GM12878 (cell line): ENCODE results near the gene FGD6. TPM values are rescaled to one million over a fixed set of nuclear protein-coding genes. Genes with fewer than 3 reads are reported as not detected.

Experiments used
- ATAC-seq: fragments of 200-7000 bp; cut with Tn5 transposase; 3 replicates; pipeline ENCODE4 v1.9.1; 2020; ENCODE audit warnings: mild to moderate bottlenecking, moderate library complexity
- BruUV-seq: library from RNA; stranded (reverse); fragments of 400-500 nt; replicated peaks from 2 replicates; lab custom pipeline; 2021; lab: Mats Ljungman, UMichigan
- CTCF ChIA-PET: fragments of 300-600 bp; sonication (Branson Sonifier 250); formaldehyde crosslinking; extraction: SDS; loops from one replicate; lab custom pipeline; 2021; ENCODE audit warnings: inconsistent platforms; lab: Yijun Ruan, JAX
- POLR2A ChIA-PET: fragments of 350-600 bp; formaldehyde crosslinking; extraction: SDS; loops from one replicate; lab custom pipeline; 2021; ENCODE audit warnings: inconsistent platforms; lab: Charles Lee
- RAD21 ChIA-PET: fragments of 300-600 bp; sonication (Branson Sonifier 250); formaldehyde crosslinking; loops from one replicate; lab custom pipeline; 2023; ENCODE audit warnings: antibody characterized with exemption; ENCODE audit not compliant: unreplicated experiment; lab: Charles Lee
- SMC1A ChIA-PET: fragments of 300-600 bp; sonication (Branson Sonifier 250); formaldehyde crosslinking; loops from one replicate; lab custom pipeline; 2023; ENCODE audit not compliant: unreplicated experiment, uncharacterized antibody; lab: Charles Lee
- DNase-seq: peaks from one replicate; pipeline ENCODE4 v3.0.0-alpha.2; 2011; ENCODE audit warnings: low read depth, low spot score
- FAIRE-seq: peaks from 3 replicates; lab custom pipeline; 2011; peaks lifted over from hg19 to GRCh38; lab: Jason Lieb, UNC
- H2AFZ ChIP-seq: 2 replicates; pipeline ENCODE4 v1.6.0; 2011; ENCODE audit warnings: low read depth, low read length, control low read depth; ENCODE audit not compliant: control insufficient read depth
- H3K27ac ChIP-seq: 2 replicates; pipeline ENCODE4 v1.5.1; 2011; ENCODE audit warnings: control low read depth; ENCODE audit not compliant: control insufficient read depth, insufficient read depth
- H3K27me3 ChIP-seq, 2 experiments: replicated peaks in 1 of 2; 2 replicates each; pipeline versions ENCODE4 v1.6.0 to v1.6.1; 2011; ENCODE audit warnings: low read length in 1 of 2; ENCODE audit not compliant: control insufficient read depth in 2 of 2, insufficient read depth in 2 of 2
- H3K36me3 ChIP-seq, 2 experiments: 2 replicates each; pipeline ENCODE4 v1.5.1; 2011; ENCODE audit warnings: low read length in 1 of 2; ENCODE audit not compliant: control insufficient read depth in 2 of 2, insufficient read depth in 2 of 2
- H3K4me1 ChIP-seq: 2 replicates; pipeline ENCODE4 v1.6.1; 2011; ENCODE audit warnings: mild to moderate bottlenecking, low read length, moderate library complexity, mixed read lengths; ENCODE audit not compliant: control insufficient read depth, insufficient read depth
- H3K4me2 ChIP-seq: 2 replicates; pipeline ENCODE4 v1.6.0; 2011; ENCODE audit warnings: control low read depth; ENCODE audit not compliant: control insufficient read depth, insufficient read depth
- H3K4me3 ChIP-seq: fragments of 200-600 bp; sonication (generic); 2 replicates; pipeline ENCODE4 v1.5.1; 2016
- H3K79me2 ChIP-seq: 2 replicates; pipeline ENCODE4 v1.6.0; 2011; ENCODE audit warnings: low read length; ENCODE audit not compliant: control insufficient read depth, insufficient read depth
- H3K9ac ChIP-seq: 2 replicates; pipeline ENCODE4 v1.8.0; 2011; ENCODE audit warnings: low read length, control low read depth, mixed read lengths; ENCODE audit not compliant: control insufficient read depth, insufficient read depth
- H3K9me3 ChIP-seq: replicated peaks from 3 replicates; pipeline ENCODE4 v1.5.1; 2011; ENCODE audit warnings: mild to moderate bottlenecking, low read length; ENCODE audit not compliant: control insufficient read depth, insufficient read depth
- H4K20me1 ChIP-seq: 2 replicates; pipeline ENCODE4 v1.6.0; 2011; ENCODE audit not compliant: control insufficient read depth, insufficient read depth
- CREM ChIP-seq: IDR thresholded peaks from 2 replicates; pipeline ENCODE4 v1.6.1; 2014; ENCODE audit warnings: antibody characterized with exemption, low read depth
- FOXM1 ChIP-seq: IDR thresholded peaks from 2 replicates; pipeline ENCODE4 v1.6.1; 2012; ENCODE audit warnings: low read depth, mild to moderate bottlenecking, inconsistent platforms, low read length, moderate library complexity
- HDAC2 ChIP-seq: fragments of 200-600 bp; sonication (generic); IDR thresholded peaks from 2 replicates; pipeline ENCODE4 v1.6.1; 2017
- IRF4 ChIP-seq: IDR thresholded peaks from 2 replicates; pipeline ENCODE4 v1.6.1; 2011; ENCODE audit warnings: low read depth, low read length
- JUNB ChIP-seq: IDR thresholded peaks from 2 replicates; pipeline ENCODE4 v1.6.1; 2016; ENCODE audit warnings: antibody characterized with exemption, mild to moderate bottlenecking
- NFIC ChIP-seq: IDR thresholded peaks from 2 replicates; pipeline ENCODE4 v1.6.1; 2012; ENCODE audit warnings: low read depth, mild to moderate bottlenecking, inconsistent platforms, low read length, moderate library complexity
- POU2F2 ChIP-seq: IDR thresholded peaks from 3 replicates; pipeline ENCODE4 v1.6.1; 2011; ENCODE audit warnings: low read depth, mild to moderate bottlenecking, low read length, borderline replicate concordance
- RELA ChIP-seq: fragments of 450-650 bp; IDR thresholded peaks from 2 replicates; pipeline ENCODE4 v1.8.0; 2014; ENCODE audit warnings: borderline replicate concordance; ENCODE audit not compliant: partially characterized antibody
- SMAD1 ChIP-seq: fragments of 450-650 bp; IDR thresholded peaks from 2 replicates; pipeline ENCODE4 v1.6.1; 2018; ENCODE audit warnings: mild to moderate bottlenecking, low read depth; ENCODE audit not compliant: partially characterized antibody
- SMARCA5 ChIP-seq: fragments of 450-650 bp; IDR thresholded peaks from 2 replicates; pipeline ENCODE4 v1.6.1; 2017; ENCODE audit warnings: mild to moderate bottlenecking
- SUPT20H ChIP-seq: IDR thresholded peaks from 2 replicates; pipeline ENCODE4 v1.6.1; 2011; ENCODE audit warnings: low read depth, mild to moderate bottlenecking, low read length, moderate library complexity, borderline replicate concordance; ENCODE audit not compliant: control insufficient read depth
- ZBTB40 ChIP-seq: fragments of 450-650 bp; IDR thresholded peaks from 2 replicates; pipeline ENCODE4 v1.6.1; 2016; ENCODE audit warnings: mild to moderate bottlenecking, moderate library complexity, borderline replicate concordance
- ZZZ3 ChIP-seq: IDR thresholded peaks from 2 replicates; pipeline ENCODE4 v1.6.1; 2011; ENCODE audit warnings: low read depth; ENCODE audit not compliant: control insufficient read depth, insufficient read length
- WGBS: methylation state at CpG from one replicate; pipeline ENCODE4 v1.1.6; 2016; ENCODE audit warnings: low lambda C conversion rate; ENCODE audit not compliant: insufficient replicate concordance, insufficient coverage; ENCODE audit errors: missing lambda C conversion rate; 5-methylcytosine and 5-hydroxymethylcytosine counted together
- in situ Hi-C: fragments of 300-500 bp; cut with MboI; formaldehyde crosslinking; loops from 9 replicates; pipeline ENCODE4 v1.14.3; 2018; ENCODE audit warnings: mixed read lengths
- intact Hi-C: fragments of 100-400 bp; cut with micrococcal nuclease; formaldehyde crosslinking; loops from one replicate; pipeline ENCODE4 v1.14.2; 2022; ENCODE audit not compliant: unreplicated experiment
- polyA plus RNA-seq, 11 experiments: library from polyadenylated mRNA; depleted of rRNA in 4 of 11; unstranded in 6 of 11; stranded (reverse) in 5 of 11; fragments of >200 nt; fragmentation: Nextera tagmentation in 4 of 11; fragmentation: Illumina TruSeq in 1 of 11; extraction: Ambion mirVana in 4 of 11; extraction: Trizol in 1 of 11; gene quantifications; 1 replicate in 1 of 11; 2 replicates in 10 of 11; pipeline versions ENCODE4 v1.2.1 to v1.2.3, GENCODE V29; 2011 to 2016; ENCODE audit warnings: inconsistent platforms in 2 of 11, missing spikeins in 2 of 11, low read depth in 1 of 11
- total RNA-seq, 4 experiments: library from RNA; depleted of rRNA in 3 of 4; stranded (reverse); fragments of >200 nt in 3 of 4; fragmentation: Illumina TruSeq in 1 of 4; extraction: Trizol in 1 of 4; gene quantifications; 2 replicates each; pipeline versions ENCODE4 v1.2.1 to v1.2.3, GENCODE V29; 2013 to 2021
- TF ChIP-seq, protein P1 (sequence below): fragments of 450-650 bp; IDR thresholded peaks from 2 replicates; pipeline ENCODE4 v1.6.1; 2017; ENCODE audit warnings: mild to moderate bottlenecking, moderate library complexity

Gene FGD6
- total and polyA plus RNA-seq, 10 of the 15 experiments (the other 5 are each of a cell fraction or from before 2014, with no cell fraction given): 2.4 to 15.5 (median 8.9) TPM

DNA sequence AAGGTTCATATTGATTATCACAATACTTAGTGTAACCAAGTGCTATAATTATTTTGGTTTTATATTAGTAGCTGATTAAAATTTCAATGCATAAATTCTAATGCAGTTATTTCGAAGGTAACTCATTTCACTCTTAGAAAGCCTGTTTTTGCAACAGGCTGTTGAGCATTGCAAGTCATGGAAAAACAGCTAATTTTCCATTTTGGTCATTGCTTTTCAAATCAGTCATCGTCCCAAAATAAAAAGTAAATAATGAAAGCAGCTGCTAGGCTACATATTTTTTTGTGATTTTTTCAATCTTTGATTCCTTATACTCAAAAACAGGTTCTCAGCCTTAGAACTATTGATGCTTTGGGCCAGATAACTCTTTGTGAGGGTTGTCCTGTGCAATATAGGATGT is 23.3 kb upstream of the FGD6 start:
- H3K9ac ChIP-seq: no peak overlapping the region
- ChIA-PET POLR2A (no interaction called here), RAD21 (interaction anchor here (0.9 kb wide), 1 partner anchor 41 kb away, joined by 3 read pairs; no protein-coding TSS in a partner anchor), CTCF (interaction anchor here (0.6 to 1.7 kb wide), 5 partner anchors 17 to 178 kb away, joined by 3 to 4 read pairs (median 3); partner anchors contain the start of gene VEZT), SMC1A (interaction anchor here (0.6 to 2.2 kb wide), 6 partner anchors 12 to 78 kb away, joined by 3 to 5 read pairs (median 3); no protein-coding TSS in a partner anchor)
- intact Hi-C loops (no loop called here), in situ Hi-C loops (no loop called here)
- no peak overlapping the region for H3K4me3 ChIP-seq
- FAIRE-seq: no peak
- no TSS peak for BruUV-seq
- no peaks in the 10 kb centered on the region for H3K27me3 ChIP-seq
- H3K4me2 ChIP-seq: no peak overlapping the region
- peaks cover 33% of the 10 kb centered on the region for H3K79me2 ChIP-seq
- no peak overlapping the region for H2AFZ ChIP-seq
- H3K36me3 ChIP-seq: peaks cover 0 to 11% of the 10 kb centered on the region in 2 experiments; a peak in 2 of 4 replicates
- no peaks in the 10 kb centered on the region for H3K9me3 ChIP-seq
- H3K4me1 ChIP-seq: no peaks in the 10 kb centered on the region
- H4K20me1 ChIP-seq: no peaks in the 10 kb centered on the region
- no peak overlapping the region for H3K27ac ChIP-seq
- DNase-seq: no peak
- 32% methylated on average over 2 of the region's 2 CpGs for WGBS
- ATAC-seq: no peak
- no peak for TF ChIP-seq ZBTB40
- no peak for TF ChIP-seq HDAC2
- TF ChIP-seq SUPT20H: no peak
- TF ChIP-seq POU2F2: no peak
- peak; percentile 51; the same call in 1 of the 2 replicates for TF ChIP-seq NFIC
- TF ChIP-seq JUNB: peak; percentile 64
- no peak for TF ChIP-seq SMAD1
- TF ChIP-seq, protein P1, sequence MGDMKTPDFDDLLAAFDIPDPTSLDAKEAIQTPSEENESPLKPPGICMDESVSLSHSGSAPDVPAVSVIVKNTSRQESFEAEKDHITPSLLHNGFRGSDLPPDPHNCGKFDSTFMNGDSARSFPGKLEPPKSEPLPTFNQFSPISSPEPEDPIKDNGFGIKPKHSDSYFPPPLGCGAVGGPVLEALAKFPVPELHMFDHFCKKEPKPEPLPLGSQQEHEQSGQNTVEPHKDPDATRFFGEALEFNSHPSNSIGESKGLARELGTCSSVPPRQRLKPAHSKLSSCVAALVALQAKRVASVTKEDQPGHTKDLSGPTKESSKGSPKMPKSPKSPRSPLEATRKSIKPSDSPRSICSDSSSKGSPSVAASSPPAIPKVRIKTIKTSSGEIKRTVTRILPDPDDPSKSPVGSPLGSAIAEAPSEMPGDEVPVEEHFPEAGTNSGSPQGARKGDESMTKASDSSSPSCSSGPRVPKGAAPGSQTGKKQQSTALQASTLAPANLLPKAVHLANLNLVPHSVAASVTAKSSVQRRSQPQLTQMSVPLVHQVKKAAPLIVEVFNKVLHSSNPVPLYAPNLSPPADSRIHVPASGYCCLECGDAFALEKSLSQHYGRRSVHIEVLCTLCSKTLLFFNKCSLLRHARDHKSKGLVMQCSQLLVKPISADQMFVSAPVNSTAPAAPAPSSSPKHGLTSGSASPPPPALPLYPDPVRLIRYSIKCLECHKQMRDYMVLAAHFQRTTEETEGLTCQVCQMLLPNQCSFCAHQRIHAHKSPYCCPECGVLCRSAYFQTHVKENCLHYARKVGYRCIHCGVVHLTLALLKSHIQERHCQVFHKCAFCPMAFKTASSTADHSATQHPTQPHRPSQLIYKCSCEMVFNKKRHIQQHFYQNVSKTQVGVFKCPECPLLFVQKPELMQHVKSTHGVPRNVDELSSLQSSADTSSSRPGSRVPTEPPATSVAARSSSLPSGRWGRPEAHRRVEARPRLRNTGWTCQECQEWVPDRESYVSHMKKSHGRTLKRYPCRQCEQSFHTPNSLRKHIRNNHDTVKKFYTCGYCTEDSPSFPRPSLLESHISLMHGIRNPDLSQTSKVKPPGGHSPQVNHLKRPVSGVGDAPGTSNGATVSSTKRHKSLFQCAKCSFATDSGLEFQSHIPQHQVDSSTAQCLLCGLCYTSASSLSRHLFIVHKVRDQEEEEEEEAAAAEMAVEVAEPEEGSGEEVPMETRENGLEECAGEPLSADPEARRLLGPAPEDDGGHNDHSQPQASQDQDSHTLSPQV: no peak
- TF ChIP-seq ZZZ3: no peak
- TF ChIP-seq CREM: peak; percentile 13; the same call in 1 of the 2 replicates
- TF ChIP-seq RELA: no peak
- no peak for TF ChIP-seq IRF4
- no peak for TF ChIP-seq SMARCA5
- peak; percentile 52; the same call in 1 of the 2 replicates for TF ChIP-seq FOXM1
